GM18517 (cell line): Measurements from ENCODE around the gene GOLGA8O.
"Not testable (repeated sequence)": the region's sequence is repeated elsewhere in the genome, so short reads cannot be mapped to it uniquely, and the experiment has no call there.

Experiments
- ATAC-seq: cut with Tn5 transposase; IDR thresholded peaks from one replicate; pipeline ENCODE4 v1.9.1; 2021; ENCODE audit warnings: mild to moderate bottlenecking, moderate library complexity; ENCODE audit not compliant: unreplicated experiment

The GOLGA8O gene, protein sequence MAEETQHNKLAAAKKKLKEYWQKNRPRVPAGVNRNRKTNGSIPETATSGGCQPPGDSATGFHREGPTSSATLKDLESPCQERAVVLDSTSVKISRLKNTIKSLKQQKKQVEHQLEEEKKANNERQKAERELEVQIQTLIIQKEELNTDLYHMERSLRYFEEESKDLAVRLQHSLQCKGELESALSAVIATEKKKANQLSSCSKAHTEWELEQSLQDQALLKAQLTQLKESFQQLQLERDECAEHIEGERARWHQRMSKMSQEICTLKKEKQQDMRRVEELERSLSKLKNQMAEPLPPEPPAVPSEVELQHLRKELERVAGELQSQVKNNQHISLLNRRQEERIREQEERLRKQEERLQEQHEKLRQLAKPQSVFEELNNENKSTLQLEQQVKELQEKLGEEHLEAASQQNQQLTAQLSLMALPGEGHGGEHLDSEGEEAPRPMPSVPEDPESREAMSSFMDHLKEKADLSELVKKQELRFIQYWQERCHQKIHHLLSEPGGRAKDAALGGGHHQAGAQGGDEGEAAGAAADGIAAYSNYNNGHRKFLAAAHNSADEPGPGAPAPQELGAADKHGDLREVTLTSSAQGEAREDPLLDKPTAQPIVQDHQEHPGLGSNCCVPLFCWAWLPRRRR

GRCh38 chr15:32455534-32455933 lies at the start of gene GOLGA8O:
Gene GOLGA8O (minus strand): TSS chr15:32455634. CDS start chr15:32455536, 98 bp downstream.
- not testable (repeated sequence) for ATAC-seq

- not testable (repeated sequence) for ATAC-seq
Measured at GRCh38 chr15:32504152-32504811, 48.8 kb upstream of the GOLGA8O start.

- ATAC-seq = not testable (repeated sequence)
Measured at GRCh38 chr15:32502946-32503345, 47.5 kb upstream of the GOLGA8O start.

DNA sequence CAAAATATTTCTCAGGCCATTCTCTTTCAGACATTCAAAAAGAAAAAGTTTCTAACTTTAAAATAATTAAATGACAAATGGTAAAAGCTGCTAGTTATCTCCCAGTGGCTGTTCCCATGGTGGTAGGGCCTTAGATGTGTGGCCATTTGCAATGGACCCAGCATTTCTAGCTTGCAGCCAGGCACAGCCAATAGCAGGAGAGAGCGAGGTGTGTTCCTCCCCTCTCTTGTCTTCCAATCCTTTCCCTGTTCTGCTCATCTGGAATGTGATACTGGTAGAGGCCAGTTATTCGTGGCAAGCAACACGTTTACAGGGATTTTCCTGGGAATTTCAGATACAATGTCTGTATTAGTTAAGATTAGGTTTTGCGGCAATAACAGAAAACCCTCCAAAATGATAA lies 37.3 kb upstream of the GOLGA8O start:
- not testable (repeated sequence) for ATAC-seq

DNA sequence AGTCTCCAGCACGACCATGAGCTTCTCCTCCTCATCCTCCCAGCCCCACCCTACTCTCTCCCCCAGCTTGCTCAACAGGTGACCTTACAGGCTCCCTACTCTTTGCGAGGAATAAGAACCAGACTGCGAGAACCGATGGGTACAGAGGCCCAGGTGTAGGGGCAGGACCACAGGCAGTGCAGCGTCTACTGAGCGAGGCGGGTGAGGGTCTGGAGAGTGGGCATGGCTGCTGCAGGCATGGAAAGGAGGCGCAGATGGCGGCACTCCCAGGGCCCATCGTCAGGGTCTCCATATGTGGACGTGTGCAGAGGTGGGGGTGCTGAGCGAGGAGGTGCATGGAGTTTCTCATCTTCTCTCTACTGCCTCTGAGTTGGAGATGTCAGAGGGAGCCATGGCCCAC lies 31.0 kb upstream of the GOLGA8O start:
- ATAC-seq = not testable (repeated sequence)

DNA sequence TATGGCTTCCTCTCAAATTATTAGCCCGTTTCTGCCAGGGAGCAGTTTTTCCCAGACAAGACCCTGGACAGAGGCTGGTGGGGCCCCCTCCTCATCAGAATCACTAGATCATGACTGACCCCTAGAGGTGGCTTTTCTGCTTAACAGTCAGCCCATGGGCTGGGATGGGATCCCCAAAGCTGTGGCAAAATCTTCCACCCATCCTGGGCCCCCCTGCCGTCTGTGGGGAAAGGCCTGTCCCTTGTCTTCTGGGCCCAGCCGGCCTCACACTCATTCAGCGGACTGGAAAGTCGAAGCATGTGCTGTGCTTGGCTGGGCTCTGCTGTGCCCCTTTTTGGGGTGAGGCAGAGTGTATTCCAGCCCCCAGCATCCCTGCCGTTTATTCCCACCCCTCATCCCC lies 27.9 kb upstream of the GOLGA8O start:
- not testable (repeated sequence) for ATAC-seq

DNA sequence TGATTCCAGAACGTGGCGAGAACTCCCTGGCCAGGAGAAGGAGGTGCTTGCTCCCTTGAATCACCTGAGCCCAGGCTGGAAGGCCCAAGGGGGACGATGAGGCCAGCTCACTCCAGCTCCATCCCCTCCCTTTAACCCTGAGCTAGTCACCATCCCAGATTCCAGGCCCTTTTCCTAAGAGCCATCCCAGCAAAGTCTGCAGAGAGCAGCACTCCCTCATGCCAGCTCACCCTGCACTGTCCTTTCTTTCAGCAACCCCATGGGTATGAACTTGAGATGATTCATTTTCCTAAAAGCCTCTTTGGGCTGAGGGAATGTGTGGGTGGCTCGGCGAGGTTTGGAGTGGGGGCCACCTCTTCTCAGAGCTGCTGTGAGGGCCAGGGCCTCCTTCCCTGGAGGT lies 26.2 kb upstream of the GOLGA8O start:
- ATAC-seq = not testable (repeated sequence)

DNA sequence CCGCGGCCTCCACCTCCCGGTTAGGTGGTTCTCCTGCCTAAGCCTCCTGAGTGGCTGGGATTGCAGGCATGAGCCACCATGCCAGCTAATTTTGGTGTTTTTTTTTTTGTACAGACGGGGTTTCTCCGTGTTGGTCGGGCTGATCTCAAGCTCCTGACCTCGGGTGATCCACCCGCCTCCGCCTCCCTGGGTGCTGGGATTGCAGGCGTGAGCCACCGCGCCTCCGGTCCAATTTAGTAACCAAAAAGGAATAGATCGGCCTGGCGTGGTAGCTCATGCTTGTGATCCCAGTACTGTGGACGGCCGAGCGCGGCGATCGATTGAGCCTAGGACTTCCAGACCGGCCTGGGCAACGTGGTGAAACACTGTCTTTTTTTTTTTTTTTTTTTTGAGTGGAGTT lies 12.6 kb upstream of the GOLGA8O start:
- ATAC-seq = not testable (repeated sequence)

GRCh38 chr15:32440445-32440977 lies 14.9 kb downstream of the GOLGA8O start:
- ATAC-seq = not testable (repeated sequence)

DNA sequence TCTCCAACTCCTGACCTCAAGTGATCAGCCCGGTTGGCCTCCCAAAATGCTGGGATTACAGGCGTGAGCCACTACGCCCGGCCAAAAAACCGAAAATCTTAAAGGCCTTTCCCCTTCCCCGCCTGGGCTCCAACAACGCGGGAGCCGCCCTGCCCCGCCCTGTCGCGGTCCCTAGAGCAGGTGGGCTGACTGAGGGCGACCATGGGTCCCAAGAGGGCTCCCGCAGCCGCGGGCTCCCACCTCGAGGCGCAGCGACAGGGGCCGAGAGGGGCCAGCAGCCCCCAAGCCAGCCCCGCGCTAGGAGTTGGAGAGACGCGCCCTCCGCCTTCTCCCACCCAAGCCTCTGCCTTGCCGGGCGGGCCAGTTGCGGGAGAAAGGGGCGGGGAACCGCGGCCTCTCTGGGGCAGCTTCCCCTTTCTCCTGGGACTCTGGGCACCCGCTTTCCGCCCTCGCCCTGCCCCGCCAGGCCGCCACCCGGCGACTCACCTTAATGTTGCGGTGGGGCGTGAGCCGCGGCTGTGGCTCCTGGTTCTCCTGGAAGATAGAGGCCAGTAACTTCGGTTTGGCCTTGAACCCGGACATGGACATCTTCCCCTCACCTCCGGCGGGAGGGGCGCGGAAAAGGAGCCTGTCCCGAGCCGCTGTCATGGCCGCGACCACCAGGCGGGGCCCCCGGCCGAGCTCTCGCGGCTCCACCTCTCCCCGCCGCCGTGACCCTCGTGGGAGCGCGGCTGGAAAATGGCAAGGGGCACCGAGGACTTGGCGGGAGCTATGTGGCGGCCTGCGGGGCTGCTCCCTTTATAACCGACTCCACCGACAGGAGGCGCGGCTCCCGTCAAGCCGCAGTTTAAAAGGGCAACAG lies 21.1 kb downstream of the GOLGA8O start:
- not testable (repeated sequence) for ATAC-seq

DNA sequence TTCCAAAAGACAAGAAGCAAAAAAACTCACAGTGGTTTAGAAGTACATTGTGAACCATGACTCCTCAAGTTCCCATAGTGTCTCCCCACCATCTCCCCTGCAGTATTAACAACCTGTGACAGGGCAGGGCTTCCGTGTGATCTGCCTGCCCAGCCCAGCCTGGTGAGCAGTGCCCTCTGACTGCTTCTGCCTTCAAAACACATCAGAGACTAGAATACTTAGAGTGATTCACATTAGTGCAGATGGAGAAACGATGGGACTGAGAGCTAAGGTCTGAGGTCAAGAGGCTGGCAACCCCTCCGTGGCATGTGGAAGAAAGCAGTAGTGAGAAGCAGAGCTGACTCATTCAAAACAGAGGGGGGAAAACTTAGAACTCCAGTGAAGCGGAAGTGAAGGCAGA lies 27.8 kb downstream of the GOLGA8O start:
- not testable (repeated sequence) for ATAC-seq

- ATAC-seq = not testable (repeated sequence)
Measured at GRCh38 chr15:32426511-32426910, 28.9 kb downstream of the GOLGA8O start.

DNA sequence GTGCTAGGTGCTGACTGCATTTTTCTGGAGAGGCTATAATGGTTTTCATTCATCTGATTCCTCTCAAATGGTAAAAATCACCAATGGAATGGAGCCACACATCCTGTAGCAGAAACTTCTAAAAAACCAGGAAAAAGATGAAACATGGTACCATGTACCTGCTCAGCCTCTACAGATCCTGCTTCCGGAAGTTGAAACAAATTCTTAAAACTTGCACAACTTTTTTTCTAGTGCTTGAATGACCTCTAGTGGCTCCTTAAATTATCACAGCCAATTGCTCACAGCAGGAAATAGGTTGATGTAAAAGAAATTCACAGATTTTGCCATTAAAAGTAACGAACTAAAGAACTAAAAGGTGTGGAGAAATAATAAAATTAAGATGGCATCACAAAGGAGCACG lies 47.5 kb downstream of the GOLGA8O start:
- not testable (repeated sequence) for ATAC-seq

GRCh38 chr15:32403192-32403591 lies 52.2 kb downstream of the GOLGA8O start, which contains the start of gene GOLGA8K:
Gene GOLGA8K (minus strand): TSS chr15:32403292. CDS start chr15:32403194, 98 bp downstream.
- ATAC-seq = not testable (repeated sequence)

DNA sequence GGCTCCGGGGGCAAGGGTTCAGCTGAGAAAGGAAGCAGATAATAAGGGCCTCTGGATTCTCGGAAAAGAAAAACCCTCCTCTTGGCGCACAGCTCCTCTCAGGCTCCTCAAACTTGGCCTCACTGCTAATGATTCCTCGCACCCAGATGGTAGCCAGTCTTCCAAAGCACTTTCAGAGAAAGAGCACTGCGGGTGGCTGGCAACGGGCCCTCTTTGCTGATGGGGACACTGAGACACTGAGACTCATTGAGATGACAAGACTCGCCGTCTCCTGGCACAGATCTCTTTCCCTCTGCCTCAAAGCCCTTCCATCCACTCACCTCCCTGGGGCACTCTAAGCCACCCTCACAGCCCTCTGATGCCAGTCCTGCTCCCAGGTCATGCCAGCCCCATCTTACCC lies 58.9 kb downstream of the GOLGA8O start:
- ATAC-seq = not testable (repeated sequence)
